Cerebellar cortex (tissue), 1 donor: ENCODE results near the gene MYEOV.

Experiments used
- DNase-seq: peaks from one replicate; pipeline ENCODE4 v3.0.0-alpha.2; 2015; ENCODE audit warnings: low spot score

The MYEOV gene

GRCh38 chr11:69342588-69343330 is 48.8 kb downstream of the MYEOV start:
- DNase-seq = no peak

DNA sequence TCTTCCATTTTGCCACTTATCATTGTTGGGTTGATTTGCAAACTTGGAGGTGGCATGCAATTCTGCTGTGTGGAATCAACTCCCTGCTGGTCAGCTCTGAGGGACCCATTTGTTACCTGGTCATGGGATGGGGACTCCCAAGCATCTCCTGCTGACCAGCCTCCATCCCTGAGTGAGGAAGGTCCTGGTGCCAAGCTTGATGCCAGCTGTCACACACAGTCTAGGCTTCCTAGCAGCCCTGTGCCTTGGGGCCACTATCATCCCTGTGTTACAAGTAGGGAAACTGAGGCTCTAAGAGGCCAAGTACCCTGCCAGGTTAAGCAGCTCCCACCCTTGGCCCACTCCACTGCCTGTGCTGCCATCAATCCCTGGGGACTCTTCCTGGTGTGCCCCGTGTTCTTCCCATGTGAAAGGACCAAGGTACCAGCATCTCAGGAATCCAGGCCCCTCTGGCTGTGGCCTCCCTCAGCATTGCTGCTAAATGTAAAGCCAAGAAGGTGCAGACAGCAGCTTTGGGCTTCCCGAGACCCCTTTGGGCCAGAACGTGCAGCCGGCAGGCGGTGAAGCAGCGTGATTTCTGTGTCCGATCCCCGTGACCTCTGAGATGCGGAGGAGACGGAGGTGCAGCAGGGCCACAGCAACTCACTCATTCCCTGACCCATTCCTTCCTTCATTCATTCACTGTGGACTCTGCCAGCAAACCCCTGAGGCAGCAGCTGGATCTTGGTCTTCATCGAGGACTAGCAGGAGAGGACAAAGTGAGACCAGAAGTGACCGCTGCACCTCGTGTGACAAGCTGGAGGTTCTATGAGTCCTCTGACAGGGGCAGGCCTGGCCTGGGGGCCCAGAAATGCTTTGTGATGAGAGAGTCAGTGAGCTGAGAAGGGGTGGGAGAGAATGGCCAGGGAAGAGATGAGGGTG is 49.7 kb downstream of the MYEOV start:
- DNase-seq = no peak

DNA sequence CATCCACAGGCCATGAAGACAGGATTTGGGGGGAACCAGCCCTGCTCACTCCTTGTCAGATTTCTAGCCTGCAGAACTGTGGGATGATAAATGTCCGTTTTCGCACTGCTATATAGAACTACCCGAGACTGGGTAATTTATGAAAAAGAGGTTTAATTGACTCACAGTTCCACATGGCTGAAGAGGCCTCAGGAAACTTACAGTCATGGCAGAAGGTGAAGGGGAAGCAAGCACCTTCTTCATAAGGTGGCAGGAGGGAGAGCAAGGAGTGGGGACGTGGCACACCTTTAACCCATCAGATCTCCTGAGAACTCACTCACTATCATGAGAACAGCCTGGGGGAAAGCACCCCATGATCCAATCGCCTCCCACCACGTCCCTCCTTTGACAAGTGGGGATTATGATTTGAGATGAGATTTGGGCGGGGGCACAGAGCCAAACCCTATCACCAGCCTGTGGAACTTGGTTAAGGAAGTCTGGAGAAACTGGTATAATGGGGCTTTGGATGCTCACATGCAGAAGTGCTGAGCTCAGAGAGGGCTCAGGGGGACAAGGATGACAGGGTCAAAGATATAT is 50.7 kb downstream of the MYEOV start:
- DNase-seq = no peak
